ENCODE data around the gene TMEM150B. TPM values are rescaled to one million over a fixed set of nuclear protein-coding genes. Genes with fewer than 3 reads are reported as not detected.

The TMEM150B gene
- total and polyA plus RNA-seq, 9 of the 15 experiments (the other 6 are each of a cell fraction or from before 2014, with no cell fraction given), result 0.47 to 1.3 (median 0.74) TPM; not detected in 2

GRCh38 chr19:55339105-55339888 lies 14.2 kb upstream of the TMEM150B start, which contains the start of gene KMT5C (continued):
- TF ChIP-seq NR2C2 (CRISPR knock-in tag; IDR thresholded peaks at IDR 0.05) (no peak), NR2C2 (tag; IDR thresholded peaks at IDR 0.05) (no peak), ZNF140 (CRISPR knock-in tag; IDR thresholded peaks at IDR 0.05) (no peak), SMAD4 (CRISPR knock-in tag; conservative IDR thresholded peaks at IDR 0.05) (peak; percentile 57), TSC22D4 (tag; IDR thresholded peaks at IDR 0.05) (no peak), NBN (IDR thresholded peaks at IDR 0.05; ENCODE audit: low read depth) (no peak), ZNF445 (CRISPR knock-in tag; IDR thresholded peaks at IDR 0.05; ENCODE audit: low read depth) (no peak)
- TF ChIP-seq, protein P1, sequence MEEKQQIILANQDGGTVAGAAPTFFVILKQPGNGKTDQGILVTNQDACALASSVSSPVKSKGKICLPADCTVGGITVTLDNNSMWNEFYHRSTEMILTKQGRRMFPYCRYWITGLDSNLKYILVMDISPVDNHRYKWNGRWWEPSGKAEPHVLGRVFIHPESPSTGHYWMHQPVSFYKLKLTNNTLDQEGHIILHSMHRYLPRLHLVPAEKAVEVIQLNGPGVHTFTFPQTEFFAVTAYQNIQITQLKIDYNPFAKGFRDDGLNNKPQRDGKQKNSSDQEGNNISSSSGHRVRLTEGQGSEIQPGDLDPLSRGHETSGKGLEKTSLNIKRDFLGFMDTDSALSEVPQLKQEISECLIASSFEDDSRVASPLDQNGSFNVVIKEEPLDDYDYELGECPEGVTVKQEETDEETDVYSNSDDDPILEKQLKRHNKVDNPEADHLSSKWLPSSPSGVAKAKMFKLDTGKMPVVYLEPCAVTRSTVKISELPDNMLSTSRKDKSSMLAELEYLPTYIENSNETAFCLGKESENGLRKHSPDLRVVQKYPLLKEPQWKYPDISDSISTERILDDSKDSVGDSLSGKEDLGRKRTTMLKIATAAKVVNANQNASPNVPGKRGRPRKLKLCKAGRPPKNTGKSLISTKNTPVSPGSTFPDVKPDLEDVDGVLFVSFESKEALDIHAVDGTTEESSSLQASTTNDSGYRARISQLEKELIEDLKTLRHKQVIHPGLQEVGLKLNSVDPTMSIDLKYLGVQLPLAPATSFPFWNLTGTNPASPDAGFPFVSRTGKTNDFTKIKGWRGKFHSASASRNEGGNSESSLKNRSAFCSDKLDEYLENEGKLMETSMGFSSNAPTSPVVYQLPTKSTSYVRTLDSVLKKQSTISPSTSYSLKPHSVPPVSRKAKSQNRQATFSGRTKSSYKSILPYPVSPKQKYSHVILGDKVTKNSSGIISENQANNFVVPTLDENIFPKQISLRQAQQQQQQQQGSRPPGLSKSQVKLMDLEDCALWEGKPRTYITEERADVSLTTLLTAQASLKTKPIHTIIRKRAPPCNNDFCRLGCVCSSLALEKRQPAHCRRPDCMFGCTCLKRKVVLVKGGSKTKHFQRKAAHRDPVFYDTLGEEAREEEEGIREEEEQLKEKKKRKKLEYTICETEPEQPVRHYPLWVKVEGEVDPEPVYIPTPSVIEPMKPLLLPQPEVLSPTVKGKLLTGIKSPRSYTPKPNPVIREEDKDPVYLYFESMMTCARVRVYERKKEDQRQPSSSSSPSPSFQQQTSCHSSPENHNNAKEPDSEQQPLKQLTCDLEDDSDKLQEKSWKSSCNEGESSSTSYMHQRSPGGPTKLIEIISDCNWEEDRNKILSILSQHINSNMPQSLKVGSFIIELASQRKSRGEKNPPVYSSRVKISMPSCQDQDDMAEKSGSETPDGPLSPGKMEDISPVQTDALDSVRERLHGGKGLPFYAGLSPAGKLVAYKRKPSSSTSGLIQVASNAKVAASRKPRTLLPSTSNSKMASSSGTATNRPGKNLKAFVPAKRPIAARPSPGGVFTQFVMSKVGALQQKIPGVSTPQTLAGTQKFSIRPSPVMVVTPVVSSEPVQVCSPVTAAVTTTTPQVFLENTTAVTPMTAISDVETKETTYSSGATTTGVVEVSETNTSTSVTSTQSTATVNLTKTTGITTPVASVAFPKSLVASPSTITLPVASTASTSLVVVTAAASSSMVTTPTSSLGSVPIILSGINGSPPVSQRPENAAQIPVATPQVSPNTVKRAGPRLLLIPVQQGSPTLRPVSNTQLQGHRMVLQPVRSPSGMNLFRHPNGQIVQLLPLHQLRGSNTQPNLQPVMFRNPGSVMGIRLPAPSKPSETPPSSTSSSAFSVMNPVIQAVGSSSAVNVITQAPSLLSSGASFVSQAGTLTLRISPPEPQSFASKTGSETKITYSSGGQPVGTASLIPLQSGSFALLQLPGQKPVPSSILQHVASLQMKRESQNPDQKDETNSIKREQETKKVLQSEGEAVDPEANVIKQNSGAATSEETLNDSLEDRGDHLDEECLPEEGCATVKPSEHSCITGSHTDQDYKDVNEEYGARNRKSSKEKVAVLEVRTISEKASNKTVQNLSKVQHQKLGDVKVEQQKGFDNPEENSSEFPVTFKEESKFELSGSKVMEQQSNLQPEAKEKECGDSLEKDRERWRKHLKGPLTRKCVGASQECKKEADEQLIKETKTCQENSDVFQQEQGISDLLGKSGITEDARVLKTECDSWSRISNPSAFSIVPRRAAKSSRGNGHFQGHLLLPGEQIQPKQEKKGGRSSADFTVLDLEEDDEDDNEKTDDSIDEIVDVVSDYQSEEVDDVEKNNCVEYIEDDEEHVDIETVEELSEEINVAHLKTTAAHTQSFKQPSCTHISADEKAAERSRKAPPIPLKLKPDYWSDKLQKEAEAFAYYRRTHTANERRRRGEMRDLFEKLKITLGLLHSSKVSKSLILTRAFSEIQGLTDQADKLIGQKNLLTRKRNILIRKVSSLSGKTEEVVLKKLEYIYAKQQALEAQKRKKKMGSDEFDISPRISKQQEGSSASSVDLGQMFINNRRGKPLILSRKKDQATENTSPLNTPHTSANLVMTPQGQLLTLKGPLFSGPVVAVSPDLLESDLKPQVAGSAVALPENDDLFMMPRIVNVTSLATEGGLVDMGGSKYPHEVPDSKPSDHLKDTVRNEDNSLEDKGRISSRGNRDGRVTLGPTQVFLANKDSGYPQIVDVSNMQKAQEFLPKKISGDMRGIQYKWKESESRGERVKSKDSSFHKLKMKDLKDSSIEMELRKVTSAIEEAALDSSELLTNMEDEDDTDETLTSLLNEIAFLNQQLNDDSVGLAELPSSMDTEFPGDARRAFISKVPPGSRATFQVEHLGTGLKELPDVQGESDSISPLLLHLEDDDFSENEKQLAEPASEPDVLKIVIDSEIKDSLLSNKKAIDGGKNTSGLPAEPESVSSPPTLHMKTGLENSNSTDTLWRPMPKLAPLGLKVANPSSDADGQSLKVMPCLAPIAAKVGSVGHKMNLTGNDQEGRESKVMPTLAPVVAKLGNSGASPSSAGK (IDR thresholded peaks at IDR 0.05), result no peak; the same call in 1 of the 2 replicates

Measured in K562 (cell line).